HL-60/S4 treated with retinoic acid at 250 ng/mL for 4 days and 3 days (cell line): Measurements from ENCODE around the gene EDC4.

ENCODE experiments used
- in situ Hi-C: fragments of 300-500 bp; cut with MboI; formaldehyde crosslinking; loops from 2 replicates; pipeline ENCODE4 v1.7.0; 2022; ENCODE audit warnings: low sequenced_read_pairs

EDC4 gene

GRCh38 chr16:67878846-67879245 is 6.0 kb downstream of the EDC4 start:
- in situ Hi-C loops: no loop called here

GRCh38 chr16:67879462-67879861 is 6.6 kb downstream of the EDC4 start:
- in situ Hi-C loops: no loop called here

DNA sequence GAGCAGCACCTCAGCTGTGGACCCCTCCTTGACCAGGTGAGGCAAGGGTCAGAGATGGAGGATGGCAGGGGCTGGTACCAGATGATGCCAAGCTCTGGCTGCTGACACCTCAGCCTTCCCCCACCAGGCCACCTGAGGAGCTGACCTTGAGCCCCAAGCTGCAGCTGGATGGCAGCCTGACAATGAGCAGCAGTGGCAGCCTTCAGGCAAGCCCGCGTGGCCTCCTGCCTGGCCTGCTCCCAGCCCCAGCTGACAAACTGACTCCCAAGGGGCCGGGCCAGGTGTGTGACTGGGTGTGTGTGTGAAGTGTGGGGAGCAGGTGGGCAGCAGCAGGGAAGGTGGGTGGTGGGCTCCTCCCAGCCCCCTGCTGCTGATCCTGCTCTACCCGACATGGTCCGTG is 7.1 kb downstream of the EDC4 start:
- in situ Hi-C loops: no loop called here

DNA sequence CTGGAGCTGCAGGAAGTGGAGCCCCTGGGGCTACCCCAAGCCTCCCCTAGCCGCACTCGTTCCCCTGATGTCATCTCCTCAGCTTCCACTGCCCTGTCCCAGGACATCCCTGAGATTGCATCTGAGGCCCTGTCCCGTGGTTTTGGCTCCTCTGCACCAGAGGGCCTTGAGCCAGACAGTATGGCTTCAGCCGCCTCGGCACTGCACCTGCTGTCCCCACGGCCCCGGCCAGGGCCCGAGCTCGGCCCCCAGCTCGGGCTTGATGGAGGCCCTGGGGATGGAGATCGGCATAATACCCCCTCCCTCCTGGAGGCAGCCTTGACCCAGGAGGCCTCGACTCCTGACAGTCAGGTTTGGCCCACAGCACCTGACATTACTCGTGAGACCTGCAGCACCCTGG is 7.7 kb downstream of the EDC4 start:
- in situ Hi-C loops: no loop called here

- in situ Hi-C loops: no loop called here
Observed at GRCh38 chr16:67881621-67882161, 8.8 kb downstream of the EDC4 start.

DNA sequence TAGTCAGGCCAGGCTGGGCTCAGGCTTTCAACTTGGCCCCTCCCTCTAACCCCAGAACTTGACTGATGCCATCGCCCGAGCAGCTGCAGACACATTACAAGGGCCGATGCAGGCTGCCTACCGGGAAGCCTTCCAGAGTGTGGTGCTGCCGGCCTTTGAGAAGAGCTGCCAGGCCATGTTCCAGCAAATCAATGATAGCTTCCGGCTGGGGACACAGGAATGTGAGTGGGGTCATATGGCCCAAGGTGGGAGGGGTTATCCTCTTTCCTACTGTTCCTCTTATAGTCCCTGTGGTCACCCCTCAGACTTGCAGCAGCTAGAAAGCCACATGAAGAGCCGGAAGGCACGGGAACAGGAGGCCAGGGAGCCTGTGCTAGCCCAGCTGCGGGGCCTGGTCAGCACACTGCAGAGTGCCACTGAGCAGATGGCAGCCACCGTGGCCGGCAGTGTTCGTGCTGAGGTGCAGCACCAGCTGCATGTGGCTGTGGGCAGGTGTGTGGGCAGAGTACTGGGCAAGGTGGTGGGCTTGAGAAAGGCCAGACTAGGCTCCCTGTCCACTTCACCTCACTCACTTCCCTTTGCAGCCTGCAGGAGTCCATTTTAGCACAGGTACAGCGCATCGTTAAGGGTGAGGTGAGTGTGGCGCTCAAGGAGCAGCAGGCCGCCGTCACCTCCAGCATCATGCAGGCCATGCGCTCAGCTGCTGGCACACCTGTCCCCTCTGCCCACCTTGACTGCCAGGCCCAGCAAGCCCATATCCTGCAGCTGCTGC is 9.7 kb downstream of the EDC4 start:
- in situ Hi-C loops: no loop called here

GRCh38 chr16:67883146-67883871 is 10.5 kb downstream of the EDC4 start:
- in situ Hi-C loops: no loop called here

DNA sequence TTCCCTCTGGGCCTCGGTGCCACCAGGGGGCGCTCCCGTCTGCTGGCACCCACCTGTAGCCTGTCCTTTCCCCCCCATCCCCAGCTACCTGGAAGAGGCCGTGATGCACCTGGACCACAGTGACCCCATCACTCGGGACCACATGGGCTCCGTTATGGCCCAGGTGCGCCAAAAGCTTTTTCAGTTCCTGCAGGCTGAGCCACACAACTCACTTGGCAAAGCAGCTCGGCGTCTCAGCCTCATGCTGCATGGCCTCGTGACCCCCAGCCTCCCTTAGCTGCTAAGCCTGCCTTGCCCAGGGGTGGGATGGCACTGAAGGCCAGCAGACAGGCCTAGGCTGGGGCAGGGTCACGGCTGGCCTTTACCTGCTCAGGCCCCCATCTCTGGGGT is 11.0 kb downstream of the EDC4 start:
- in situ Hi-C loops: no loop called here

DNA sequence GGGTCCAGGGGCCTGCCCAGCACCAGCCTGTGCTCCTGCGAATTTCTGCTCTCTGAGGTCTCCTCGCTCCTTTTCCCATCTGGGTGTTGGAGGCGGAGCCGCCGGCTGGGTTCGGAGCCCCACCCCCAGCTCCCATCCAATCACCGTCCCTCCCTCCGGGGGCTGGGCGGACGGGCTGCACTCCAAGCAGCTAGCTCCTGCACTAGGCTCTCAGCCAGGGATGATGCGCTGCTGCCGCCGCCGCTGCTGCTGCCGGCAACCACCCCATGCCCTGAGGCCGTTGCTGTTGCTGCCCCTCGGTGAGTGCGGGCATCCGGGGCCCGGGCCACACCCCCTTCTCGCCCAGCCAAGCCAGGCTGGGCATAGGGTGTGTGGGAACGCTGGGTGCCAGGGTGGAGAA is 11.8 kb downstream of the EDC4 start, which contains the start of gene NRN1L:
Gene NRN1L (plus strand): TSS at position 202 of the 400 bp plus-strand sequence. CDS start 19 bp downstream, at position 221.
- in situ Hi-C loops: no loop called here

GRCh38 chr16:67885545-67885944 is 12.7 kb downstream of the EDC4 start:
- in situ Hi-C loops: no loop called here

DNA sequence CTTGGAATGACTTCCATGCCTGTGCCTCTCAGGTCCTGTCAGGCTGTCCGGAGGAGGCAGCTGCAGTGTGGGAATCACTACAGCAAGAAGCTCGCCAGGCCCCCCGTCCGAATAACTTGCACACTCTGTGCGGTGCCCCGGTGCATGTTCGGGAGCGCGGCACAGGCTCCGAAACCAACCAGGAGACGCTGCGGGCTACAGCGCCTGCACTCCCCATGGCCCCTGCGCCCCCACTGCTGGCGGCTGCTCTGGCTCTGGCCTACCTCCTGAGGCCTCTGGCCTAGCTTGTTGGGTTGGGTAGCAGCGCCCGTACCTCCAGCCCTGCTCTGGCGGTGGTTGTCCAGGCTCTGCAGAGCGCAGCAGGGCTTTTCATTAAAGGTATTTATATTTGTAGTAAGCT is 13.1 kb downstream of the EDC4 start:
- in situ Hi-C loops: no loop called here

- in situ Hi-C loops: no loop called here
Observed at GRCh38 chr16:67886387-67886786, 13.5 kb downstream of the EDC4 start.

GRCh38 chr16:67888331-67888730 is 15.5 kb downstream of the EDC4 start:
- in situ Hi-C loops: no loop called here

DNA sequence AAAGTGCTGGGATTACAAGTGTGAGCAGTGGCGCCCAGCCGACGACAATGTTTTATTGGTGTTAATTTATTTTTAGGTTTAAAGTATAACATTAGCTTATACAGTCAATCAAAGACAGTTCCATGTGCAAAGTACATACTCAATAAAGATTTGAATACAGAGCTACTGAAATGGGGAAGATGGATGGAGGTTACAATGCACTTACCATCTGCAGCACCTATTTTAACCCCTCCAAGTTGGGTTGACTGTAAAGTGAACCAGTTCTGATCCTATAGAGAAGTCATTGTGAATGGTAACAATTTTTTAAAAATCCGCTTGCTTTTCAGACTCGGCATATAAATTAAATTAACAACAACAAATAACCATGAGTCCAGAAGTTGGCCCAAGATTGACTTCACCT is 19.5 kb downstream of the EDC4 start:
- in situ Hi-C loops: no loop called here

DNA sequence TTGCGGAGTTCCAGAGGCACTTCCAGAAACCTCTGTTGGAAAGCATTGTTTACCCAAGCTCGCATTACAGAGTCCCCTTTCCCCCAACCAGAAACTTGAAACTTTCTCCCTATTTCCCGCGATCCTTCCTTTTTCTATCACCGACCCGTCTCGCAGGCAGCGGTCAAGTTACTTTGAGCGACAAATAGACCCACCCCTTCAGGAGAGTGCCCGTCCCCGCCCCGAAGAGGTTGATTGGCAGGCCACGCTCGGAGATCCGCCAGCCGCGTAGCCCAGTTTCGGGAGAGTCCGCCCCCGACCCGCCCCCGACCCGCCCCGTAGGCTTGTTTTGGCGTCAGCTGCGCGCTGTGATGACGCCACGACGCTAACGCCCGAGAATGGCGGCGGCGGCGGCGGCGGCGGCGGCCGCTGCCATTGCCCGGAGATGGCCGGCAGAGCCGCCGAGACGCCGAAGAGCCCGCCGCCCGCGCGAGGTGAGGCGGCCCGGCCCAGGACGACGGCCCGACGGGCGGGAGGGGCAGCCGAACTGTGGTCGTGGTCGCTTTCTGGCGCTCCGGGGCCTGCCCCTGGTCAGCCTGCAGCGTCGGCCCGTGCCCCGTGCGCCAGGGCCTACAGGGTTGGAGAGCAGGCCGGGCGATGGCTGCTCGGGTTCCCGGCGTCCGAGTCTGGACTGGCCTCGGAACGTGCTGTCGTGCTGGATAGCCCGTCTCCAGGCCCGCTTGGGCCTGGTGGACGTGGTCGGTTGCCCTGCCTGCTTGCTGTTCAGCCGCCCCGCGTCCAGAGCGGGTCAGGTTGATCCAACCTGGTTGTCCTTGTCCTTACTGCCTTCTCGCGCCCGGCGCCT is 20.3 kb downstream of the EDC4 start, which contains the start of gene PSKH1:
Gene PSKH1 (plus strand): TSS at position 356 of the 844 bp plus-strand sequence. CDS start 15,496 bp downstream, outside the sequence.
- in situ Hi-C loops: no loop called here

GRCh38 chr16:67893743-67894399 is 21.0 kb downstream of the EDC4 start:
- in situ Hi-C loops: no loop called here

GRCh38 chr16:67897231-67897630 is 24.4 kb downstream of the EDC4 start:
- in situ Hi-C loops: no loop called here

GRCh38 chr16:67901734-67902133 is 28.9 kb downstream of the EDC4 start:
- in situ Hi-C loops: no loop called here

DNA sequence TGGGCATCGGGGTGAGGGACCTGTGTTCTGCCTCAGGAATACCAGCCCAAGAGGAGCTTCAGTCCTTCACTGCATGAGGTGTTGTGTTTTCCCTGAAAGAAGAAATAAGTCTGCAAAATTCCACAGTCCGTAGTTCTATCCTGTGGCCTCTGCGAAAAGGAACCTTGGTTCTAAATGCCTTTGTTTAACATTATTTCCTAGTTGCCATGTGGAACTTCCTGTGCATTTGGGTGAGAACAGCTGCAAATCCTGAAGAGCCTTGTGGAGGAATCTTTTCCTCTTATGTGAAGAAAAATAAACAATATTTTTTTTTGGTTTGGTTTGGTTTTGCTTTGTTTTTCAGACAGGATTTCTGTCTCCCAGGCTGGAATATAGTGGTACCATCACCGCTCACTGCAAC is 30.0 kb downstream of the EDC4 start:
- in situ Hi-C loops: no loop called here

- in situ Hi-C loops: no loop called here
Observed at GRCh38 chr16:67907397-67908180, 34.7 kb downstream of the EDC4 start.
